GM12801 (cell line): Measurements from ENCODE around the gene CNBD2.

ENCODE experiments used
- TF ChIP-seq, protein P1 (sequence below): IDR thresholded peaks from one replicate; pipeline ENCODE4 v1.5.1; 2011; ENCODE audit warnings: control low read depth; ENCODE audit not compliant: insufficient read length; ENCODE audit errors: extremely low read depth

CNBD2 gene

DNA sequence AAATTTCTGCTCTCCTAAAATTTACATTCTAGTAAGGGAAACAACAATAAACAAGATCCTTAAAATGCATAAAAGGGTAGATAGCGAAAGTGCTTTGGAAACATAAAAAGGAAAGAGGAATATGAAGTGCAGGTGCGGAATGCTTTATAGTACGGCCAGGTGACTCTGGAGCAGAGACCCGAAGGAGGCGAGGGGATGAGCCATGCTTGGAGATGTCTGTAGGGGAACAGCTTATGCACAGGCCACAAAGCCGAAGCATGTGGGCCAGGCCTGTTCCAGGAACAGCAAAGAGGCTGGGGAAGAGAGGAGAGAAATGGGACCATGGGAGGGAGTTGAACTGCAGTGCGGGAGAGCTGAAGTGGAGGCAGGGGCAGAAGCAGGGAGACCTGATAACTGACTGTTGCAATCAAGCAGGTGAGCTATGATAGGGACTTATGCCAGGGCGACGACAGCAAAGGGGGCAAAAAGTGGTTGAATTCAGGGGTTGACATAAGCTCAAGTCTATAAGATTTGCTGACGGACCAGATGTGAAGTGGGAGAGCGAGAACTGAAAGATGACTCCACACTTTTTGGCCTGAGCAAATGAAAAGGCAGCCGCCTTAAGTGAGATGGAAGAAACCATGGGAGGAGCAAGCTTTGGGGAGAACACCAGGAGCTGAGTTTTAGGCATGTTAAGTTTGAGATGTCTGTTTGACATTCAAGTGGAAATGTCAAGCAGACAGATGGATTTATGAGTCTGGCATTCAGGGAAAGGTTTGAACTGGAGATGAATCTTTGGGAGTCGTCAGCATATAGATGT, 83.1 kb downstream of the CNBD2 start:
- TF ChIP-seq, protein P1, sequence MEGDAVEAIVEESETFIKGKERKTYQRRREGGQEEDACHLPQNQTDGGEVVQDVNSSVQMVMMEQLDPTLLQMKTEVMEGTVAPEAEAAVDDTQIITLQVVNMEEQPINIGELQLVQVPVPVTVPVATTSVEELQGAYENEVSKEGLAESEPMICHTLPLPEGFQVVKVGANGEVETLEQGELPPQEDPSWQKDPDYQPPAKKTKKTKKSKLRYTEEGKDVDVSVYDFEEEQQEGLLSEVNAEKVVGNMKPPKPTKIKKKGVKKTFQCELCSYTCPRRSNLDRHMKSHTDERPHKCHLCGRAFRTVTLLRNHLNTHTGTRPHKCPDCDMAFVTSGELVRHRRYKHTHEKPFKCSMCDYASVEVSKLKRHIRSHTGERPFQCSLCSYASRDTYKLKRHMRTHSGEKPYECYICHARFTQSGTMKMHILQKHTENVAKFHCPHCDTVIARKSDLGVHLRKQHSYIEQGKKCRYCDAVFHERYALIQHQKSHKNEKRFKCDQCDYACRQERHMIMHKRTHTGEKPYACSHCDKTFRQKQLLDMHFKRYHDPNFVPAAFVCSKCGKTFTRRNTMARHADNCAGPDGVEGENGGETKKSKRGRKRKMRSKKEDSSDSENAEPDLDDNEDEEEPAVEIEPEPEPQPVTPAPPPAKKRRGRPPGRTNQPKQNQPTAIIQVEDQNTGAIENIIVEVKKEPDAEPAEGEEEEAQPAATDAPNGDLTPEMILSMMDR, result no peak

DNA sequence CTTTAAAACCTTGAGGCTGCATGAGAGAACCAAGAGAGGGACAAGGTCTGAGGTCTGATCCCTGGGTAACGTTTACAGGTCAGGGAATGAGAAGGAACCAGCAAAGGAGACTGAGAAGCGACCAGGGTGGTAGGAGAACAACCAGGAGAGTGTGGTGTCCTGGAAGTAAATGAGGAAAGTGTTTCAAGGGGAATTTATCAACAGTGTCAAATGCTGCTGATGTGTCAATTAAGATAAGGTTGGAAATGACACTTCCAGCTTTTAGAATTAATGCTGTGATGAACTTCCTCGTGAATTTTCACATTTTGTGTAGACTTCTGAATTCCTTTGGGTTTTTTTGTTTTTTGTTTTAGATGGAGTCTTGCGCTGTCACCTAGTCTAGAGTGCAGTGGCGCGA, 83.7 kb downstream of the CNBD2 start:
- TF ChIP-seq, protein P1, result no peak

DNA sequence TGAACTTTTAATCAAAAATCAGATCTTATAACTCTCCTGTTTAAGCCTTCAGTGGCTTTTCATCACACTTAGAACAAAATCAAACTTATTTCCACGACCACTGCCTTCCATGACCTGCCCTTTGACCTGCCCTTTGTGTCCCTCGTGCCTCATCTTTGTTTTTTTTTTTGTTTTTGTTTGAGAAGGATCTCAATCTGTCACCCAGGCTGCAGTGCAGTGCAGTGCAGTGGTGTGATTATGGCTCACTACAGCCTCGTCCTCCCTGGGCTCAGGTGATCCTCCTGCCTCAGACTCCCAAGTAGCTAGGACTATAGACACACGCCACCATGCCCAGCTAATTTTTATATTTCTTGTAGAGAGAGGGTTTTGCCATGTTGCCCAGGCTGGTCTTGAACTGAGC, 86.8 kb downstream of the CNBD2 start:
- TF ChIP-seq, protein P1, result no peak

DNA sequence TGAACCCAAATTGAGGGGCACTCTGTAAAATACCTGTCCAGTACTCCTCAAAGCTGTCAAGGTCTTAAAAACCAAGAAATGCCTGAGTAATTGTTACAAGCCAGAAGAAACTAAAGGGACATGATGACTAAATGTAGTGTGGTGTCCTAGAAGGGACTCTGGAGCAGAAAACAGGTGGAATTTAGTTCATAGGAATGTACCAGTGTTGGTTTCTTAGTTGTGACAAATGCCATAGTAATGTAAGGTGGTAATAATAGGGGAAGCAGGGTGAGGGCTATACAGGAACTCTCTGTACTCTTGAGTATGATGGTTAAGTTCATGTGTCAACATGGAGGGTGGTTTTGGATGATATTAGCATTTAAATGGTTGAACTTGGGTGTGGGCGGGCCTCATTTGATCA, 92.3 kb downstream of the CNBD2 start:
- TF ChIP-seq, protein P1, result no peak

DNA sequence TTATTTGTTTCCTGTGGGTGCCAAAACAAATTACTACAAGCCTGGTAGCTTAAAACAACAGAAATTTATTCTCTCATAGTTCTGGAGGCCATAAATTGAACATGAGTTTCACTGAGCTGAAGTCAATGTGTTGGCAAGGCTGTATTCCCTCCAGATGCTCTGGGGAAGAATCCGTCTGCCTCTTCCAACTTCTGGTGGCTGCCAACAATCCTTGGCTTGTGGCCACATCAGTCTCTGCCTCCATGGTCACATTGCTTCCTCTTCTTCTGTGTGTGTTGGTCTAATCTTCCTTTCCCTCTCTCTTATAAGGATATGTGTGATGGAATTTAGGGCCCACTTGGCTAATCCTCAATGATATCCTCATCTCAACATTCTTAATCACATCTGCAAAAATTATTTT, 93.4 kb downstream of the CNBD2 start:
- TF ChIP-seq, protein P1, result no peak

DNA sequence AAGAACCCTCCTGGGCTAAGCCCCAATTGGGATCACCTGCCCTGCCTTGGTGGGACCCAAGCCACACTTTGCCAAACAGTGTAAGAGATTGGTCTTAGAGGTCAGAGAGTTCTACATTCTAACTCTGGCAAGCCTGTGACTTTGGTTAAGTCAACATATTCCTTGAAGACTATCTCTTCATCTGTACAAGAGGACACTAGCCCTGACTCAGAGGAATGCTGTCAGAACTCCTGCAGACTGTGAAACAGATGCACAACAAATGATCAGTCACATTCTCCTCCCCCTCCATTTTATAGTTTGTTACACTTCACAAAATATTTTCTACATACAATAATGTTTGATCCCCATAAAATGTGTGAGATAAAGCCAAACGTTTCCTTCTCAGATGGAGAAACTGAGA, 94.4 kb downstream of the CNBD2 start:
- TF ChIP-seq, protein P1, result no peak

DNA sequence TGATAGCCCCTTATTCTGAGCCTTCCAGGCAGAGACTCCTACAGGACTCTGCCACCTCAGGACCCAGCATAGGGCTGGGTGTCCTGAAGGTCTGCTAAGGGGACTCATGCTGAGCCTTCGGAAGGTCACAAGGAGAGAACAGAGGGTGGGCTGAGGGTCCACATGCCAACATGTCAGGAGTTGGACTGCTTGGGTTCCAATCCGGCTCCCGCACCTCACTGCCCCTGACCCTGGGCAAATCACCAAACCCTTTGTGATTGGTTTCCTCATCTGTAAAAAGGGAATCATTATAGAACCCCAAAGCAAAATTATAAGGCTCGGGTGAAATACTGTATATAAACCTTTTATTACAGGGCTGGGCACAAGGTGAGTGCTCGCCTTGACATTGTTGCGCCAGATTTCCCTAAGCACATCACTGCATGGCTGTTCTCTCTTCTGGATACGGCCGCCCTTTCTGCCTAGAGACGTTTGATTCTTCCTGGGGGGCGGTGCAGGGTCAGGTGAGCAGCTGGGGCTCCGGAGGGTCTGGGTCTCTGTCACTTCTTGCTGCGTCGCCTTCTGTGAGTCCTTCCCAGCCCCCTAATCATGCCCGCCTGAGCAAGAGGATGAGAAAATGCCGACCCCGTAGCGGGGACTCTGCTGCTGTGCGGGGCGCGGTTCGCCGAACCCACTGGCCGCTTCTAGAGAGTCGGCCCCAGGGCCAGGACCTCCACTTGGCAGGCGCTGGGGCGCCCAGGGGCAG, 95.7 kb downstream of the CNBD2 start:
- TF ChIP-seq, protein P1, result no peak
